HG03432 (cell line): ENCODE measurements around the gene GET4.
"Not testable (repeated sequence)": the region's sequence is repeated elsewhere in the genome, so short reads cannot be mapped to it uniquely, and the experiment has no call there.

Source experiments
- ATAC-seq: cut with Tn5 transposase; IDR thresholded peaks from one replicate; pipeline ENCODE4 v1.9.1; 2021; ENCODE audit warnings: mild to moderate bottlenecking, moderate library complexity; ENCODE audit not compliant: unreplicated experiment

GET4 gene

DNA sequence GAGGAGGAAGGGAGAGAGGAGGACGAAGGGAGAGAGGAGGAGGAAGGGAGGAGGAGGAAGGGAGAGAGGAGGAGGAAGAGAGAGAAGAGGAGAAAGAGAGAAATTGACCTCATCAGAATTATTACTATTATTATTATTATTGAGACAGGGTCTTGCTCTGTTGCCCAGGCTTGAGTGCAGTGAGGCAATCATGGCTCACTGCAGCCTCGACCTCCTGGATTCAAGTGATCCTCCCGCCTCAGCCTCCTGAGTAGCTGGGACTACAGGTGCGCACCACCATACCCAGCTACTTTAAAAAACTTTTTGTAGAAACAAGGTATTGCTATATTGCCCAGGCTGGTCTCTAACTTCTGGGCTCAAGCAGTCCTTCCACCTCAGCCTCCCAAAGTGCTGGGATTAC lies 67.4 kb downstream of the GET4 start:
- ATAC-seq: not testable (repeated sequence)

- ATAC-seq: no peak
Measured at GRCh38 chr7:944744-945143, 68.4 kb downstream of the GET4 start.

DNA sequence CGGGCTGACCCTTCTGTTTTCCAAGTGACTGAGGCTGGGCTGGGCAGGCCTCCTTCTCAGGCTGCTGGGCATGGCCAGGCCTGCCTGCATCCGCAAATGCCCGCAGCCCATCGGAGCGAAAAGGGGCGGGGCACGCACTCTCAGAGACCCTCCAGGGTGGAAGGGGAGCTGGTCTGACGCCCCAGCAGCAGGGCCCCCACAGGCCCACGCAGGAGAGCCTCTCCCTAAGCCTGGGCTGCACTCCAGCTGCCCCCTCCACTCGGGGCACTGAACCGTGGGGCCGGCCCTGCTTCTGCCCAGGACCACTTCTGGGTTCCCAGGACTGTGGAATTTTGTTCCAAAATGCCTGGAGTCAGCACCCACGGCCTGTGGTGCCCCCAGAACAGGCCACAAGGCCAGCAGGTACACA lies 68.8 kb downstream of the GET4 start:
- ATAC-seq: no peak

GRCh38 chr7:945556-946255 lies 69.4 kb downstream of the GET4 start:
- no peak for ATAC-seq
